Body of pancreas (tissue), 4 donors: ENCODE results near the gene PLXNB1. TPM values are rescaled to one million over a fixed set of nuclear protein-coding genes. Genes with fewer than 3 reads are reported as not detected.
A peak's percentile ranks its signal among the peaks of the same experiment; 100 is the strongest.

ENCODE experiments used
- ATAC-seq: fragments of 150-250 bp; one replicate; pipeline ENCODE4 v1.9.1; 2016
- DNase-seq, 4 donors: peaks; one replicate each; pipeline ENCODE4 v3.0.0-alpha.2; 2019
- H3K27ac ChIP-seq, 4 donors: fragments of 200-600 bp; sonication (generic); 1 replicate in 3 of 4; 2 replicates in 1 of 4; pipeline versions ENCODE4 v1.5.1 to v1.6.1; 2016 to 2019; ENCODE audit warnings: mild to moderate bottlenecking in 1 of 4, mixed read lengths in 1 of 4, moderate library complexity in 1 of 4
- H3K27me3 ChIP-seq, 2 donors: fragments of 200-600 bp; sonication (generic); one replicate each; pipeline ENCODE4 v1.6.0; 2016; ENCODE audit warnings: mild to moderate bottlenecking in 1 of 2
- H3K36me3 ChIP-seq, 2 donors: fragments of 200-600 bp; sonication (generic); replicated peaks in 1 of 2; 2 replicates each; pipeline ENCODE4 v1.5.1; 2016; ENCODE audit warnings: low read depth in 2 of 2; ENCODE audit not compliant: insufficient read depth in 1 of 2
- H3K4me1 ChIP-seq: fragments of 200-600 bp; sonication (generic); one replicate; pipeline ENCODE4 v1.6.0; 2016
- H3K4me3 ChIP-seq, 2 donors: fragments of 200-600 bp; sonication (generic); 1 replicate in 1 of 2; 2 replicates in 1 of 2; pipeline ENCODE4 v1.5.1; 2016 to 2019
- H3K9me3 ChIP-seq, 3 donors: fragments of 200-600 bp; sonication (generic); 1 replicate in 2 of 3; 2 replicates in 1 of 3; pipeline ENCODE4 v1.5.1; 2016
- POLR2A ChIP-seq, 3 donors: fragments of 450-650 bp; IDR thresholded peaks; one replicate each; pipeline ENCODE4 v1.6.1; 2016; ENCODE audit warnings: antibody characterized with exemption in 3 of 3, mild to moderate bottlenecking in 2 of 3
- WGBS, 2 donors: methylation state at CpG; one replicate each; pipeline ENCODE4 v1.1.5; 2017; 5-methylcytosine and 5-hydroxymethylcytosine counted together
- intact Hi-C: fragments of 100-400 bp; cut with DNase I; formaldehyde crosslinking; loops from one replicate; pipeline ENCODE4 v1.15.1; 2023
- total RNA-seq, 2 donors: library from RNA; depleted of rRNA; stranded (reverse); fragments of >200 nt; gene quantifications; one replicate each; pipeline ENCODE4 v1.1.0, GENCODE V29; 2016
- TF ChIP-seq, protein P1 (sequence below), 7 experiments: fragments of 450-650 bp in 4 of 7; fragments of 200-600 bp in 3 of 7; sonication (generic) in 3 of 7; IDR thresholded peaks; one replicate each; pipeline ENCODE4 v1.5.1; 2016 to 2019; ENCODE audit warnings: antibody characterized with exemption in 7 of 7

PLXNB1 gene
- total RNA-seq, 2 donors from 2014 or later, result 118 to 311 TPM

DNA sequence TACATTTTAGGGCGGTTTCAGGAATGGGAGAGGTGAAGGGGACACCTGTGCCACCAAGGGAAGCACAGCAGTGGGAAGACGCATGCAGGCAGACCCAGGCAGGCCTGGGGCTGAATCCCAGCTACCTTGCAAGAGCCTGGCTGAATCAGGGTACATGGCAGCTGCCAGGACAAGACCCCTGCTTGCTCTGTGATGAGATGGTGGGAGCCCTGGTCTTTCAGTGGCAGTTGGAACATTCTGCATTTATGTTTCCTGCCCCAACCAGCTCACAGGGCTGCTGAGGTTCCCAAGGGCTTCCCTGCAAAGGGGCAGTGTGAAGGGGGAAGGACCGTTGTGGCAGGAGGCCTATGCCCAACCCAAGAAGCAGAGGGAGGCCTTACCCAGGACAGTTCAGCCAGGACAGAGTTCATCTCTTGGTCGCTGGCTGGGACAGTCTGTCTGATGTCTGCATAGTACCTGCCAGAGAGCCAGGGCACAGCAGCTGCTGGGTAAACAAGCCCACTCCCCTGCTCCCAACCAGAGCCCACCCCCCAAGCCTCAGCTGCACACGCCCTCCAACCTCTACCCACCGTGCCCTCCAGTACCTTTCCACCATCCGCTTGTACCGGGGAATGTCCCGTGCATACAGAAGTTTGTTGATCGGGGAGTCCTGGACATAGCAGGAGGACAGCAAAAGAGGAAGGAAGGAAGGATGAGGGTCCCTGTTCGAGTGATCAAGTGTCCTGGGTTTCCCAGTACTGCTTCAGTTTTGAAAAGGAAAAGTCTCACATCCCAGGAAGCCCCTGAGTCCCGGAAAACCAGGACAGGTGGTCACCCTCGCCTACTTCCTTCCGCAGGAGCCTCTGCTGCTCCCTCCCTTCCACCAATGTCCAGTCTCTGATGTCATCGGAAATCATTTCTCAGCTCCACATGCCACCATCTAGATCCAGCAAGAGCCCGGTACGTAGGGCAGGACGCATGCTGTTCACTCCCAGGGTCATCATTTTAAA is 23.1 kb downstream of the PLXNB1 start:
- DNase-seq (peak in 3 of 4 donors; percentile 1 to 9 (median 2)), ATAC-seq (no peak)
- no peak overlapping the region for H3K27ac ChIP-seq
- H3K9me3 ChIP-seq, result no peaks in the 10 kb centered on the region
- peaks cover 10 to 16% of the 10 kb centered on the region in 2 donors for H3K36me3 ChIP-seq
- intact Hi-C loops, result no loop called here
- 83 to 87% methylated on average over 18 of the region's 18 CpGs for WGBS, 2 donors
- peaks cover 10% of the 10 kb centered on the region for H3K4me1 ChIP-seq
- H3K4me3 ChIP-seq, result no peak overlapping the region
- TF ChIP-seq, protein P1, sequence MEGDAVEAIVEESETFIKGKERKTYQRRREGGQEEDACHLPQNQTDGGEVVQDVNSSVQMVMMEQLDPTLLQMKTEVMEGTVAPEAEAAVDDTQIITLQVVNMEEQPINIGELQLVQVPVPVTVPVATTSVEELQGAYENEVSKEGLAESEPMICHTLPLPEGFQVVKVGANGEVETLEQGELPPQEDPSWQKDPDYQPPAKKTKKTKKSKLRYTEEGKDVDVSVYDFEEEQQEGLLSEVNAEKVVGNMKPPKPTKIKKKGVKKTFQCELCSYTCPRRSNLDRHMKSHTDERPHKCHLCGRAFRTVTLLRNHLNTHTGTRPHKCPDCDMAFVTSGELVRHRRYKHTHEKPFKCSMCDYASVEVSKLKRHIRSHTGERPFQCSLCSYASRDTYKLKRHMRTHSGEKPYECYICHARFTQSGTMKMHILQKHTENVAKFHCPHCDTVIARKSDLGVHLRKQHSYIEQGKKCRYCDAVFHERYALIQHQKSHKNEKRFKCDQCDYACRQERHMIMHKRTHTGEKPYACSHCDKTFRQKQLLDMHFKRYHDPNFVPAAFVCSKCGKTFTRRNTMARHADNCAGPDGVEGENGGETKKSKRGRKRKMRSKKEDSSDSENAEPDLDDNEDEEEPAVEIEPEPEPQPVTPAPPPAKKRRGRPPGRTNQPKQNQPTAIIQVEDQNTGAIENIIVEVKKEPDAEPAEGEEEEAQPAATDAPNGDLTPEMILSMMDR (IDR thresholded peaks at IDR 0.05), result no peak
- TF ChIP-seq POLR2A (IDR thresholded peaks at IDR 0.05), result no peak
- H3K27me3 ChIP-seq, result no peaks in the 10 kb centered on the region

DNA sequence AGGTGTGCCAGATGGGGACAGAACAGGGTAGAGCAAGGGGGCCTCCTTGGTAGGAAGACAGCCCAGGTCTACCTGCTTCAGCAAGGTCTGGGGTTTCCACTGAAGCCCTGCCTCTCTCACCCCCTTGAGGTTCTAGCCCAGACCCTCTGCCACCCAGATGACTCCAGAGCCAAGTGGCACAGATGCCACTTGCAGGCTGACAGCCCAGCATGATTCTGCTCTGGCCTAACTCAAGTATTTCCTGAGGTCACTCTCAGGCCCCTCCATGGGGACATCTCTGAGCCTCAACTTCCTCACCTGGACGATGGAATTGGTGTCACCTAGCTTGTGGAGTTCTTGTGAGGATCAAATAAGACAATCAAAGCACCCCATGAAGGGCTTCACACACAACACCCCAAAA is 23.9 kb downstream of the PLXNB1 start:
- TF ChIP-seq, protein P1 (IDR thresholded peaks at IDR 0.05), result no peak
- no peak for TF ChIP-seq POLR2A (IDR thresholded peaks at IDR 0.05)
- no peak overlapping the region for H3K27ac ChIP-seq

DNA sequence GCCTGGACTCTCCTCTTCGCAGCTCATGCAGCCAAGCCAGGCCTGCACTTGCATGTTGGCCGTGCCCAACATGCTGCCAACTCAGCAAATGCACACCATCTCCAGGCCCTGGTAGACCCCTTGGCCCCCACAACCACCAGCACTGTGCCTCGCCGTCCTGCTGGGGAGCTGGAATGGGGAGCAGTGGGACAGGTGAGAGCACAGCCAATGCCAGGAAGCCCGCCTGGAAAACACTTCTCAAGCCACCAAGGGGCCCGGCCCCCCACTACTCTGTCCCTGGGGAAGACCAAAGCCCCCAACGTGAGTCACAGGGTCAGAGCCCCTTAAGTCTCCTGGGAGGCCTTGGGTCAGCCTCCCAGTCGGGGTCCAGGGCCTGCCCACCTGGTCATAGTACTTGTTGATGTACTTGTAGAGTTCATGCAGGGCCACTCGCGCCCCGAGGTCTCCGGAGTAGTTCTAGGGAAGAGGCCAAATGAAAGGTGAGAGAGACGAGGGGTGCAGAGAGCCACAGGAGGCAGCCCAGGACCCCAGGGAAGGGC is 24.5 kb downstream of the PLXNB1 start:
- intact Hi-C loops, result no loop called here
- DNase-seq, result peak; percentile 1 to 12 (median 6)
- Histone ChIP-seq H3K27ac (no peak overlapping the region), H3K9me3 (no peaks in the 10 kb centered on the region), H3K36me3 (peaks cover 10 to 16% of the 10 kb centered on the region in 2 donors), H3K4me1 (peaks cover 13% of the 10 kb centered on the region), H3K4me3 (no peak overlapping the region), H3K27me3 (no peaks in the 10 kb centered on the region)
- no peak for TF ChIP-seq POLR2A (IDR thresholded peaks at IDR 0.05)
- TF ChIP-seq, protein P1 (IDR thresholded peaks at IDR 0.05), result no peak
- no peak for ATAC-seq
- WGBS, 2 donors, result 77 to 83% methylated on average over 7 to 11 of the region's 13 CpGs

More for the DNA sequence above, 23.9 kb downstream of the PLXNB1 start:
- WGBS, 2 donors, result 53 to 80% methylated on average over 1 of the region's 1 CpG
- H3K9me3 ChIP-seq, result no peaks in the 10 kb centered on the region
- H3K36me3 ChIP-seq, result peaks cover 10 to 16% of the 10 kb centered on the region in 2 donors
- peak; percentile 0 to 7 (median 4) for DNase-seq
- intact Hi-C loops, result no loop called here
- H3K4me3 ChIP-seq, result no peak overlapping the region
- H3K27me3 ChIP-seq, result no peaks in the 10 kb centered on the region
- no peak for ATAC-seq
- H3K4me1 ChIP-seq, result peaks cover 10% of the 10 kb centered on the region

DNA sequence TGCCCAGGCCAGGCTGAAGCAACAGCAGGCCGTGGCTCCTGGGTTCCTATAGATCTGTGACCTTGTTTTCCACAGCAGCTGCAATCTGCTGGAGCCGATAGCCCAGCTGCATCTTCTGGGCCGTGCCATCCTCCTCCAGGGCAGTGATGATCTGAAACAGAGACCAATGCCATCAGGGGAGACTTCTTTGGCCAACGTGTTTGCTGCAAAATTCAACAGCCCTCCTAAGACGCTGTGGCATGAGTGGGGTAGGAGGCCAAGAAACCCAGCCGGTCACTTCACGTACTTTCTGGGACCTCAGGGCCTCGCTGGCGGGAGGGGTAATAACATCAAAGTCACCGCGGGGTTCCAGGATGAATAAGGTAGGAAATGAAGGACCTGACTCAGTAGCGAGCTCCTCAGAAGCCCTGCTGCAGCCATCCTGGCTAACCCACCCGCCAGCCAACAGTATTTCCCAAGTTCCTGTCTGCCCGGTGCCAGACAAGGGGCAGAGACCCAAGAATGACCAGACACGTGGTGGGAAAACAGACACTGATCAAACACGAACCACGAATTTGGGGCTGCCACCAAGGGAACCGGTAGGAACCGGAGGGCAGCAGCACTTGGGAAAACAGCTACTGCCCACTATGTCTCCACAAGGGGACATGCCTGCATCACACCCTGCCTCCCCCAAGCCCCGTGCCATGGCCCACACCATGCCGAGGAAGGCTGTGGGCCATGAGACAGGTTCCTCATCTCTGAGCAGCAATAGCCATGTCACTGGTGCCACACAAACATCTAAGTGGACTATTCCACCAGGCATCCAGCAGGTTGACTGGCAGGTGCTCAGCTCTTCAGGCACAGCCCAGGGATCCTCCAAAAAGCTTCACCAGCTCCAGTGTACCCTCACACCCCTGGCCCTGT is 25.2 kb downstream of the PLXNB1 start:
- Histone ChIP-seq H3K27me3 (no peaks in the 10 kb centered on the region), H3K36me3 (peaks cover 5 to 13% of the 10 kb centered on the region in 2 donors), H3K9me3 (no peaks in the 10 kb centered on the region), H3K4me3 (no peak overlapping the region), H3K27ac (no peak overlapping the region), H3K4me1 (peaks cover 20% of the 10 kb centered on the region)
- DNase-seq (peak; percentile 1 to 9 (median 6)), ATAC-seq (no peak)
- 71 to 78% methylated on average over 18 to 21 of the region's 21 CpGs for WGBS, 2 donors
- intact Hi-C loops, result loop anchor here (5.0 kb wide), 1 partner anchor 33 kb away; no protein-coding TSS in a partner anchor
- TF ChIP-seq, protein P1 (IDR thresholded peaks at IDR 0.05), result no peak
- no peak for TF ChIP-seq POLR2A (IDR thresholded peaks at IDR 0.05)
